ENCODE measurements around the gene SUGP2. TPM values are rescaled to one million over a fixed set of nuclear protein-coding genes. Genes with fewer than 3 reads are reported as not detected.

SUGP2 gene
- total RNA-seq, 1 donor from 2014 or later = 59.9 TPM

DNA sequence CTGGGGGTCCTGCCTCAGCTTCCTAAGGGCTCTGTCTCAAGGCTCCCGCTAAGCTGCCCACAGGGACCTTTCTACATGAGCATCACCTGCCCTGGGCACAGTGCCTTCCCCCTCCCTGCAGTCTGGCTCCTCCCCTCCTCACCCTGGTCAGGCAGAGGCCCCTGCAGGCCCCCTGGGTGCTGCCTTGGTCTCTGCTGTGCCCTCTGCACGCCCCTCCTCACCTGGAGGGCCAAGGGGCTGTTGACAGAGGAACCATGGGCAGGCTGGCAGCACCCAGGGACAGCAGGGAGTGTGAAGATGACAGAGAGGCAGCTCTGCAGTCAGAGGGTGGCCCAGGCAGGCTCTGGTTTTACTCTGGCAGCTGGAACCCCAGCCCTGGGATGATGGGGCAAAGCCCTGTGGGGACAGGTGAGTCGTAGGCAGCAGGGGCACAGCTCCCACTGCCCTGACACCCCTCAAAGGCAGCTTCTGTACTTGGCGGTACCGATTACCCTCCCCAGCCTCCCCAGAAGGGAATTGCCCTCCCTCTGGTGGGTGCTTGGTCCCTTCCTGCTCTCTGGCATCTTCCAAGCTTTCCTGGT is 43.1 kb downstream of the SUGP2 start:
- DNase-seq (ENCODE audit: low read depth) = no peak

DNA sequence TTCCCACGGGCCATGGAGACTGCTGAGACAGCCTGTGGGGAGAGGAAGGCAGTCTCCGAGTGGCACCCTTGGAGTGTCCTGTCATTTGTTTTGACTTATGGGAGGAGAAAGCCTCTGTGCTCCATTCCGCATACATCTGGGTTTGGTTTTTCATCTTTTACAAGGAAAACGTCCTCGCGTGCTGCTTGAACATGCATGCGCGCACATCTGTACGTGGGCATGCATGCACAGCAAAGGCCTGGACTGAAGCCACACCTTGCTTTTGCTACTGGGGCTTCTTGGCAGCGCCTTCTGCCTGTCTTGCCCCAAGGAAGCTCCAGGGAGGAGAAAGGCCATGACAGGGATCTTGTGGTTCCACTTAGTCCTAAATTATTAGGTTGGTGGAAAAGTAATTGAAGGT is 44.0 kb downstream of the SUGP2 start:
- DNase-seq (ENCODE audit: low read depth) = no peak

GRCh38 chr19:18987456-18987855 is 45.9 kb downstream of the SUGP2 start:
- no peak for DNase-seq (ENCODE audit: low read depth)

DNA sequence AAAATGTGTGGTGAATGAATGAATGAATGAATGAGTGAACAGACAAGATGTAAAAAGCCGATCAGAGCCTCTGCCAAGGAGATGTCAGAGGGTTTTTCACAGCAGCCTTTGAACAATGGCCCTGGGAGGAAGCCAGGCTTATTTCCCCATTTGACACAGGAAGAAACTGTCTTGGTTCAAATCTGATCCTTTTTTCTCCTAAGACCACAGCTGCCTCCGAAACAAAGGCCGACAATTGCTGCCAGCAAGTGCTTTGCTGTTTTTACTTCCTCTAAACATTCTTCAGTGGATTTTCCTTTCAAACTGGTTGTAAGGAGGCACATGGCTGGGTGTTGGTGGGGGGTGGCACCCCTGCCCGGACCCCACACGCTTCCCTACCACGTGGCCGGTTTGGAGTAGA is 48.1 kb downstream of the SUGP2 start:
- DNase-seq (ENCODE audit: low read depth) = no peak

- DNase-seq (ENCODE audit: low read depth) = no peak
Measured at GRCh38 chr19:18984251-18984650, 49.1 kb downstream of the SUGP2 start.

DNA sequence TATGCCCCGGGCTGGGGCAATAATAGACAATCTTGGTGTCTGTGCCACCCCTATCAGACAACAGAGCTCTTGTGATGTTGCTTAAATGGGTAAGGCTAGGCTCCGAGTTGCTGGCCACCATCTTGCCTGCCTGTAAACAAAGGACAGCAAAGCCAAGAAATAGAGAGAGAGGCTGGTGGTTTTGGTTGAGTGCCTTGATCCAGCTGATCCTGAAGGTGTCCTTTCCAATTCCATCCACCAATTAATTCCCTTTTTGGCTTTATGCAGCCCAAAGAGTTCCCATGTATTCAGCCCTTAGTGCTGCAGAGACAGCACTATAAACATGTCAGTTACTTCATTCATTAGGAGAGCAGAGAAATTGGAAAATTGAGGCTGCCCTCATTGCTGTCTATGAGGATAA is 50.6 kb downstream of the SUGP2 start:
- no peak for DNase-seq (ENCODE audit: low read depth)

DNA sequence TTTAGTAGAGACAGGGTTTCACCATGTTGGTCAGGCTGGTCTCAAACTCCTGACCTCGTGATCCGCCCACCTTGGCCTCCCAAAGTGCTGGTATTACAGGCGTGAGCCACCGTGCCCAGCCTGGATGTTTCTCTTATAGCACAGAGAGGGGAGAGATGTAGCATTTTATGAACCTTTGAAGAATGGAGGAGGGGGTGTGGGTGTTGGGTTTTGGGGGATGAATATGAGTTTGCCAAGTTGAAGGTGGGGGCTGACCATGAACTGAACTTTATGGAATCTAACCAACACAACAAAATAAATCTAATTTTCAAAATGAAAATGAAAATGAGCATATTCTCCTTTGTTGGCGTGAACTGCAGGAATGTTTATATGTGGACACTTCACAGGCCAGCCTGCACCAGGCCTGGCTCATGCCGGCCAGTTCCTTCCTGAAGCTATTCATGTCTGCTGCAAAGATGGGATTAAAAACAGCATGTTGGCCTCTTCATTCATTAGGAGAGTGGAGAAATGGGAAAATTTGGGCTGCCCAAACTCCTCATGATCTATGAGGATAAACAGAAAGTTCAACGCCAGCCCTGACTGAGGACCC is 52.8 kb downstream of the SUGP2 start:
- no peak for DNase-seq (ENCODE audit: low read depth)

GRCh38 chr19:18978616-18979015 is 54.7 kb downstream of the SUGP2 start:
- peak; percentile 69 for DNase-seq (ENCODE audit: low read depth)

- peak; percentile 30 for DNase-seq (ENCODE audit: low read depth)
Measured at GRCh38 chr19:18975869-18976268, 57.4 kb downstream of the SUGP2 start.

GRCh38 chr19:18975011-18975410 is 58.3 kb downstream of the SUGP2 start:
- peak; percentile 49 for DNase-seq (ENCODE audit: low read depth)

DNA sequence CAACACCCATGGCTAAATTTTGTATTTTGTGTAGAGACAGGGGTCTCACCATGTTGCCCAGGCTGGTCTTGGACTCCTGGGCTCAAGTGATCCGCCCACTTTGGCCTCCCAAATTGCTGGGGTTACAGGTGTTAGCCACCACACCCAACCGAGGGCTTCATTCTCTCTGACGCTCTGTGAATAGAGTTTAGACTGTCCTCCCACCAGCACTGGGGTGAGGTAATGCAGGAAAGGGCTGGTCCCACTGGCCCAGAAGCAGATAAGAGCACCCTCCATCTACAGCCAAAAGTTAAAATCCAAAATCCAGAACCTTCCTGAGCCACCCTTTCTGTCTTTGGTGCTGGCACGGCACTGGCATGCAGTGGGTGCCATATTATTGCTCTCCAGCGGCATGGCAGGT is 60.5 kb downstream of the SUGP2 start:
- DNase-seq (ENCODE audit: low read depth) = no peak

DNA sequence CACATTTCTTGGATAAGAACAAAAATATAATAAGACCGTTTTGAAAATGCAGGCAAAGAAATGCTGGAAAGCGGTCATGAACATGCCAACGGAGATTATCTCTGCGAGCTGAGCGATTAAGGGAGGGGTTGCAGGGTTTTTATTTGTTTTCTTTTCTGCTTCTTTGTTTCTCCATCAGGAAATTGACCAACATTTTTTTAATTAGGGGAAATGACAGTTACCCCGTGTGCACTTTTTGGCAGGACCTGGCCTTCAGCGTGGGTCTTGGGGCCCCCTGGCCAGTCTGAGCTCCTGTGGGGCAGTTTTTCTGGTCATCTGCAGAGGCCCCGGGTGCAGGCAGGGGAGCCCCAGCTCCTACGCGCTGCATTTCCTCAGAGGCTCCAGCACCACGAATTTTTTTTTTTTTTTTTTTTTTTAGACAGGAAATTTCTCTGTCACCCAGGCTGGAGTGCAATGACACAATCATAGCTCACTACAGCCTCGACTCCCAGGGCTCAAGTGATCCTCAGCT is 61.0 kb downstream of the SUGP2 start:
- DNase-seq (ENCODE audit: low read depth) = no peak

GRCh38 chr19:18969931-18970659 is 63.2 kb downstream of the SUGP2 start:
- DNase-seq (ENCODE audit: low read depth) = no peak

DNA sequence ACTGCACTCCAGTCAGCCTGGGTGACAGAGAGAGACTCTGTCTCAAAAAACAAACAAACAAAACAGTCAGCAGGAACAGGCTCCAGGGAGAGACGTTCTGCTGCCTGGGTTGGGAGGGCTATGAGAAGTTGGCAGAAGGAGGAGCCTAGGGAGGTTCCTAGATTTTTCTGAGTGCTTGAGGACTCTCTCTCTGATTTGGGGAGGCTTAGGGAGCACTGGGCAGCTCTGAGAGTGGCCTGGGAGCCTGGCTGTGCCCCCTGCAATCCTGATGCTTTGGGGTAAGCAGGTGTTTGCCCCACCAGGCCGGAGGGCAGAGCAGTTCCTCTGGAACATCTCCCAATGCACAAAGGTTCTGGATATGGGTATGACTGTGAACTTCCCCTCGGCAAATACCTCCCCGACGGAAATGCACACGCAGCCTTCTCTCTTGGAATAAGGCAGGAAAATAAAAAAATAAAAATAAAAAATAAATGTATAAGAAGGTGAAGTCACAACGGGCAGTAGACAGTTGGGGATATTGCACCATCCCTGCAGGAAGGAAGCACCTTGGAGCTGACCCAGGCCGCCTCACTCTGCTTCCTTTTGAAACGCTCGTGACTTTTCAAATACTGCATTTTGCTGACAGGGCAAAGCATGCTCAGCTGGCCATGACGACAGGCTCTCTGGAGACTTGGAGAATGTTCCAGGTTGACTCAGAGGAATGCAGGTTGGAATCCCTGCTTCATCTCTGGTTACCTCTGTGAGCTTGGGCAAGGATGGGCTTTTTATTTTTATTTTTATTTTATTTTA is 65.8 kb downstream of the SUGP2 start:
- peak; percentile 94 for DNase-seq (ENCODE audit: low read depth)

DNA sequence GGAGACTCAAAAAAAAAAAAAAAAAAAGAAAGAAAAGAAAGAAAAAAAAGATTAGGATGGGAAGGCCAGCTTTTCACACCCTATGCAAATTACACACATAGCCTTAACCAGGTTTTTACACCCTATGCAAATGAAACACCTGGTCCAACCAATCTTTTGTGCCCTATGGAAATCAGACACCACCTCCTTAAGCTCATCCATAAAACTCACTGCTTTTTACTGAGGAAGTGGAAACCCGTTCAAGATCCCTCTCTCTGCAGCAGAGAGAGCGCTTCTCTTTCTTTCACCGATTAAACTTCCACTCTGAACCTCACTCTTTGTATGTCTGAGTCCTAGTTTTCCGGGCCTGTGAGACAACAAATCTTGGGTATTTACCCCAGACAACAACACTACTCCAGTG is 67.0 kb downstream of the SUGP2 start:
- DNase-seq (ENCODE audit: low read depth) = no peak

- no peak for DNase-seq (ENCODE audit: low read depth)
Measured at GRCh38 chr19:18964121-18964520, 69.2 kb downstream of the SUGP2 start.

GRCh38 chr19:18961767-18962620 is 71.3 kb downstream of the SUGP2 start:
- DNase-seq (ENCODE audit: low read depth) = no peak

- DNase-seq (ENCODE audit: low read depth) = no peak
Measured at GRCh38 chr19:18960370-18960769, 72.9 kb downstream of the SUGP2 start.

- DNase-seq (ENCODE audit: low read depth) = no peak
Measured at GRCh38 chr19:18955042-18955441, 78.3 kb downstream of the SUGP2 start.

- DNase-seq (ENCODE audit: low read depth) = no peak
Measured at GRCh38 chr19:18954094-18954493, 79.2 kb downstream of the SUGP2 start.

DNA sequence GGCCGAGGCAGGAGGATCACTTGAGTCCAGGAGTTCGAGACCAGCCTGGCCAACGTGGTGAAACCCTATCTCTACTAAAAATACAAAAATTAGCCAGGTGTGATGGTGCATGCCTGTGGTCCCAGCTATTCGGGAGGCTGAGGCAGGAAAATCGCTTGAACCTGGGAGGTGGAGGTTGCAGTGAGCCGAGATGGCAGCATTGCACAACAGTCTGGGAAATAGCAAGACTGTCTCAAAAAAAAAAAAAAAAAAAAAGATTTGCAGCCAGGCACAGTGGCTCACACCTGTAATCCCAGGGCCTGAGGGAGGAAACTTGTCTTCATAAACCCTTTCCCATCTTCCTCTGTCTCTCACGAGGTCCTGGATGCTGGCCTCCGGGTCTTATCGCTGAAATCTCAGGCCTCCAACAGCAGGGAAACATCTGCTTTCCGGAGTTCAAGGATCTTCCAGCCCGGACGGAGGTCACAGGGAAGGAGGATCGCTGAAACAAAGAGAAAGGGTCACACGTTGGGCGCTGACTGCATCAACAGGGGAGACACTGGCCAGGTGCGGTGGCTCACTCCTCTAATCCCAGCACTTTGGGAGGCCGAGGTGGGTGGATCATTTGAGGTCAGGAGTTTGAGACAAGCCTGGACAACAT is 80.8 kb downstream of the SUGP2 start:
- DNase-seq (ENCODE audit: low read depth) = peak; percentile 27
